NCI-H1694 (cell line): Measurements from ENCODE around the gene RABGAP1L.
"Not testable (repeated sequence)": the region's sequence is repeated elsewhere in the genome, so short reads cannot be mapped to it uniquely, and the experiment has no call there.

Source experiments
- DNase-seq: peaks from one replicate; lab custom pipeline; 2025; lab: John Stamatoyannopoulos, UW

Gene RABGAP1L

GRCh38 chr1:174297351-174297750, 138.0 kb downstream of the RABGAP1L start:
- DNase-seq, result no peak

GRCh38 chr1:174301295-174302077, 142.2 kb downstream of the RABGAP1L start:
- DNase-seq, result no peak

- no peak for DNase-seq
Measured at GRCh38 chr1:174308604-174309003, 149.3 kb downstream of the RABGAP1L start.

GRCh38 chr1:174309490-174309889, 150.2 kb downstream of the RABGAP1L start:
- no peak for DNase-seq

- no peak for DNase-seq
Measured at GRCh38 chr1:174314433-174314832, 155.1 kb downstream of the RABGAP1L start.

GRCh38 chr1:174315239-174315638, 155.9 kb downstream of the RABGAP1L start:
- DNase-seq, result no peak

GRCh38 chr1:174320897-174321296, 161.6 kb downstream of the RABGAP1L start:
- DNase-seq, result not testable (repeated sequence)

GRCh38 chr1:174322202-174322862, 163.0 kb downstream of the RABGAP1L start:
- DNase-seq, result no peak

GRCh38 chr1:174324493-174324892, 165.2 kb downstream of the RABGAP1L start:
- DNase-seq, result no peak

GRCh38 chr1:174324939-174325338, 165.6 kb downstream of the RABGAP1L start:
- DNase-seq, result no peak

- DNase-seq, result no peak
Measured at GRCh38 chr1:174326278-174326677, 167.0 kb downstream of the RABGAP1L start.

GRCh38 chr1:174333437-174333836, 174.1 kb downstream of the RABGAP1L start:
- DNase-seq, result no peak

GRCh38 chr1:174337000-174337681, 177.8 kb downstream of the RABGAP1L start:
- no peak for DNase-seq

- DNase-seq, result not testable (repeated sequence)
Measured at GRCh38 chr1:174340404-174340803, 181.1 kb downstream of the RABGAP1L start.

- DNase-seq, result no peak
Measured at GRCh38 chr1:174344162-174344561, 184.8 kb downstream of the RABGAP1L start.

GRCh38 chr1:174352117-174352516, 192.8 kb downstream of the RABGAP1L start:
- DNase-seq, result no peak

GRCh38 chr1:174352883-174353608, 193.7 kb downstream of the RABGAP1L start:
- no peak for DNase-seq

- DNase-seq, result no peak
Measured at GRCh38 chr1:174358344-174358743, 199.0 kb downstream of the RABGAP1L start.

- DNase-seq, result no peak
Measured at GRCh38 chr1:174358786-174359453, 199.6 kb downstream of the RABGAP1L start.

GRCh38 chr1:174359454-174359805, 200.1 kb downstream of the RABGAP1L start:
- no peak for DNase-seq

- no peak for DNase-seq
Measured at GRCh38 chr1:174364996-174365736, 205.8 kb downstream of the RABGAP1L start.
